ENCODE results near the gene C1GALT1C1.

DNA sequence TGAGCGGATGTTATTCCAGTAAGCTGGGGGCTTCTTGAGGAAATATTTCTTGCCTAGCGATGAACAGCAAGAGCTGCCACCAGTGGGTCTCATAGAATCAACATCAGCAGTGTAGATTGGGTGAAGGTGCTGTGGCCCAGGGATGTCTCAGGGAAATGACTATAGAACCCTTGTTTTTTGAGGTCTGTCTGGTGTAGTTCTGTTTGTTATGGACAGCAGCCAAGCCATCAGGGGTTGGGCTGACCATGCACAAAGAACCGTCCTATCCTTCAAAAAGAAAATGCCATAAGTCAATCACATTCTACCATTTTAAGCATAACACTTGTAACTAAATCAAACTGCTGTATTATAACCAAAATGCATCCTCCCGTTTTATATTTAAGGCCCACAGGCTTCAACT, 17.3 kb upstream of the C1GALT1C1 start:
- TF ChIP-seq POLR2AphosphoS5 (IDR thresholded peaks at IDR 0.05; ENCODE audit: low read depth) (no peak), EZH2phosphoT487 (IDR thresholded peaks at IDR 0.05; ENCODE audit: unreplicated experiment) (no peak), CREB1 (CRISPR knock-in tag; IDR thresholded peaks at IDR 0.05; ENCODE audit: low read depth) (no peak), EZH2 (IDR thresholded peaks at IDR 0.05; ENCODE audit: low read depth, unreplicated experiment) (no peak), JUNB (IDR thresholded peaks at IDR 0.05; ENCODE audit: unreplicated experiment) (no peak), STAT1 (IDR thresholded peaks at IDR 0.05; ENCODE audit: unreplicated experiment) (no peak), NANOG (IDR thresholded peaks at IDR 0.05; ENCODE audit: borderline replicate concordance) (no peak), ZNF114 (CRISPR knock-in tag; IDR thresholded peaks at IDR 0.05) (no peak)
- TF ChIP-seq, protein P1, sequence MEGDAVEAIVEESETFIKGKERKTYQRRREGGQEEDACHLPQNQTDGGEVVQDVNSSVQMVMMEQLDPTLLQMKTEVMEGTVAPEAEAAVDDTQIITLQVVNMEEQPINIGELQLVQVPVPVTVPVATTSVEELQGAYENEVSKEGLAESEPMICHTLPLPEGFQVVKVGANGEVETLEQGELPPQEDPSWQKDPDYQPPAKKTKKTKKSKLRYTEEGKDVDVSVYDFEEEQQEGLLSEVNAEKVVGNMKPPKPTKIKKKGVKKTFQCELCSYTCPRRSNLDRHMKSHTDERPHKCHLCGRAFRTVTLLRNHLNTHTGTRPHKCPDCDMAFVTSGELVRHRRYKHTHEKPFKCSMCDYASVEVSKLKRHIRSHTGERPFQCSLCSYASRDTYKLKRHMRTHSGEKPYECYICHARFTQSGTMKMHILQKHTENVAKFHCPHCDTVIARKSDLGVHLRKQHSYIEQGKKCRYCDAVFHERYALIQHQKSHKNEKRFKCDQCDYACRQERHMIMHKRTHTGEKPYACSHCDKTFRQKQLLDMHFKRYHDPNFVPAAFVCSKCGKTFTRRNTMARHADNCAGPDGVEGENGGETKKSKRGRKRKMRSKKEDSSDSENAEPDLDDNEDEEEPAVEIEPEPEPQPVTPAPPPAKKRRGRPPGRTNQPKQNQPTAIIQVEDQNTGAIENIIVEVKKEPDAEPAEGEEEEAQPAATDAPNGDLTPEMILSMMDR (conservative IDR thresholded peaks at IDR 0.05; ENCODE audit: low read depth in 2 of 2), result no peak
- TF ChIP-seq, protein P2, sequence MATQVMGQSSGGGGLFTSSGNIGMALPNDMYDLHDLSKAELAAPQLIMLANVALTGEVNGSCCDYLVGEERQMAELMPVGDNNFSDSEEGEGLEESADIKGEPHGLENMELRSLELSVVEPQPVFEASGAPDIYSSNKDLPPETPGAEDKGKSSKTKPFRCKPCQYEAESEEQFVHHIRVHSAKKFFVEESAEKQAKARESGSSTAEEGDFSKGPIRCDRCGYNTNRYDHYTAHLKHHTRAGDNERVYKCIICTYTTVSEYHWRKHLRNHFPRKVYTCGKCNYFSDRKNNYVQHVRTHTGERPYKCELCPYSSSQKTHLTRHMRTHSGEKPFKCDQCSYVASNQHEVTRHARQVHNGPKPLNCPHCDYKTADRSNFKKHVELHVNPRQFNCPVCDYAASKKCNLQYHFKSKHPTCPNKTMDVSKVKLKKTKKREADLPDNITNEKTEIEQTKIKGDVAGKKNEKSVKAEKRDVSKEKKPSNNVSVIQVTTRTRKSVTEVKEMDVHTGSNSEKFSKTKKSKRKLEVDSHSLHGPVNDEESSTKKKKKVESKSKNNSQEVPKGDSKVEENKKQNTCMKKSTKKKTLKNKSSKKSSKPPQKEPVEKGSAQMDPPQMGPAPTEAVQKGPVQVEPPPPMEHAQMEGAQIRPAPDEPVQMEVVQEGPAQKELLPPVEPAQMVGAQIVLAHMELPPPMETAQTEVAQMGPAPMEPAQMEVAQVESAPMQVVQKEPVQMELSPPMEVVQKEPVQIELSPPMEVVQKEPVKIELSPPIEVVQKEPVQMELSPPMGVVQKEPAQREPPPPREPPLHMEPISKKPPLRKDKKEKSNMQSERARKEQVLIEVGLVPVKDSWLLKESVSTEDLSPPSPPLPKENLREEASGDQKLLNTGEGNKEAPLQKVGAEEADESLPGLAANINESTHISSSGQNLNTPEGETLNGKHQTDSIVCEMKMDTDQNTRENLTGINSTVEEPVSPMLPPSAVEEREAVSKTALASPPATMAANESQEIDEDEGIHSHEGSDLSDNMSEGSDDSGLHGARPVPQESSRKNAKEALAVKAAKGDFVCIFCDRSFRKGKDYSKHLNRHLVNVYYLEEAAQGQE (IDR thresholded peaks at IDR 0.05; ENCODE audit: unreplicated experiment), result no peak
- TF ChIP-seq, protein P3, sequence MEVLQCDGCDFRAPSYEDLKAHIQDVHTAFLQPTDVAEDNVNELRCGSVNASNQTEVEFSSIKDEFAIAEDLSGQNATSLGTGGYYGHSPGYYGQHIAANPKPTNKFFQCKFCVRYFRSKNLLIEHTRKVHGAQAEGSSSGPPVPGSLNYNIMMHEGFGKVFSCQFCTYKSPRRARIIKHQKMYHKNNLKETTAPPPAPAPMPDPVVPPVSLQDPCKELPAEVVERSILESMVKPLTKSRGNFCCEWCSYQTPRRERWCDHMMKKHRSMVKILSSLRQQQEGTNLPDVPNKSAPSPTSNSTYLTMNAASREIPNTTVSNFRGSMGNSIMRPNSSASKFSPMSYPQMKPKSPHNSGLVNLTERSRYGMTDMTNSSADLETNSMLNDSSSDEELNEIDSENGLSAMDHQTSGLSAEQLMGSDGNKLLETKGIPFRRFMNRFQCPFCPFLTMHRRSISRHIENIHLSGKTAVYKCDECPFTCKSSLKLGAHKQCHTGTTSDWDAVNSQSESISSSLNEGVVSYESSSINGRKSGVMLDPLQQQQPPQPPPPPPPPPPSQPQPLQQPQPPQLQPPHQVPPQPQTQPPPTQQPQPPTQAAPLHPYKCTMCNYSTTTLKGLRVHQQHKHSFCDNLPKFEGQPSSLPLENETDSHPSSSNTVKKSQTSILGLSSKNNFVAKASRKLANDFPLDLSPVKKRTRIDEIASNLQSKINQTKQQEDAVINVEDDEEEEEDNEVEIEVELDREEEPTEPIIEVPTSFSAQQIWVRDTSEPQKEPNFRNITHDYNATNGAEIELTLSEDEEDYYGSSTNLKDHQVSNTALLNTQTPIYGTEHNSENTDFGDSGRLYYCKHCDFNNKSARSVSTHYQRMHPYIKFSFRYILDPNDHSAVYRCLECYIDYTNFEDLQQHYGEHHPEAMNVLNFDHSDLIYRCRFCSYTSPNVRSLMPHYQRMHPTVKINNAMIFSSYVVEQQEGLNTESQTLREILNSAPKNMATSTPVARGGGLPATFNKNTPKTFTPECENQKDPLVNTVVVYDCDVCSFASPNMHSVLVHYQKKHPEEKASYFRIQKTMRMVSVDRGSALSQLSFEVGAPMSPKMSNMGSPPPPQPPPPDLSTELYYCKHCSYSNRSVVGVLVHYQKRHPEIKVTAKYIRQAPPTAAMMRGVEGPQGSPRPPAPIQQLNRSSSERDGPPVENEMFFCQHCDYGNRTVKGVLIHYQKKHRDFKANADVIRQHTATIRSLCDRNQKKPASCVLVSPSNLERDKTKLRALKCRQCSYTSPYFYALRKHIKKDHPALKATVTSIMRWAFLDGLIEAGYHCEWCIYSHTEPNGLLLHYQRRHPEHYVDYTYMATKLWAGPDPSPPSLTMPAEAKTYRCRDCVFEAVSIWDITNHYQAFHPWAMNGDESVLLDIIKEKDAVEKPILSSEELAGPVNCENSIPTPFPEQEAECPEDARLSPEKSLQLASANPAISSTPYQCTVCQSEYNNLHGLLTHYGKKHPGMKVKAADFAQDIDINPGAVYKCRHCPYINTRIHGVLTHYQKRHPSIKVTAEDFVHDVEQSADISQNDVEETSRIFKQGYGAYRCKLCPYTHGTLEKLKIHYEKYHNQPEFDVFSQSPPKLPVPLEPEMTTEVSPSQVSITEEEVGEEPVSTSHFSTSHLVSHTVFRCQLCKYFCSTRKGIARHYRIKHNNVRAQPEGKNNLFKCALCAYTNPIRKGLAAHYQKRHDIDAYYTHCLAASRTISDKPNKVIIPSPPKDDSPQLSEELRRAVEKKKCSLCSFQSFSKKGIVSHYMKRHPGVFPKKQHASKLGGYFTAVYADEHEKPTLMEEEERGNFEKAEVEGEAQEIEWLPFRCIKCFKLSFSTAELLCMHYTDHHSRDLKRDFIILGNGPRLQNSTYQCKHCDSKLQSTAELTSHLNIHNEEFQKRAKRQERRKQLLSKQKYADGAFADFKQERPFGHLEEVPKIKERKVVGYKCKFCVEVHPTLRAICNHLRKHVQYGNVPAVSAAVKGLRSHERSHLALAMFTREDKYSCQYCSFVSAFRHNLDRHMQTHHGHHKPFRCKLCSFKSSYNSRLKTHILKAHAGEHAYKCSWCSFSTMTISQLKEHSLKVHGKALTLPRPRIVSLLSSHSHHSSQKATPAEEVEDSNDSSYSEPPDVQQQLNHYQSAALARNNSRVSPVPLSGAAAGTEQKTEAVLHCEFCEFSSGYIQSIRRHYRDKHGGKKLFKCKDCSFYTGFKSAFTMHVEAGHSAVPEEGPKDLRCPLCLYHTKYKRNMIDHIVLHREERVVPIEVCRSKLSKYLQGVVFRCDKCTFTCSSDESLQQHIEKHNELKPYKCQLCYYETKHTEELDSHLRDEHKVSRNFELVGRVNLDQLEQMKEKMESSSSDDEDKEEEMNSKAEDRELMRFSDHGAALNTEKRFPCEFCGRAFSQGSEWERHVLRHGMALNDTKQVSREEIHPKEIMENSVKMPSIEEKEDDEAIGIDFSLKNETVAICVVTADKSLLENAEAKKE (CRISPR knock-in tag; IDR thresholded peaks at IDR 0.05), result no peak
- TF ChIP-seq, protein P4, sequence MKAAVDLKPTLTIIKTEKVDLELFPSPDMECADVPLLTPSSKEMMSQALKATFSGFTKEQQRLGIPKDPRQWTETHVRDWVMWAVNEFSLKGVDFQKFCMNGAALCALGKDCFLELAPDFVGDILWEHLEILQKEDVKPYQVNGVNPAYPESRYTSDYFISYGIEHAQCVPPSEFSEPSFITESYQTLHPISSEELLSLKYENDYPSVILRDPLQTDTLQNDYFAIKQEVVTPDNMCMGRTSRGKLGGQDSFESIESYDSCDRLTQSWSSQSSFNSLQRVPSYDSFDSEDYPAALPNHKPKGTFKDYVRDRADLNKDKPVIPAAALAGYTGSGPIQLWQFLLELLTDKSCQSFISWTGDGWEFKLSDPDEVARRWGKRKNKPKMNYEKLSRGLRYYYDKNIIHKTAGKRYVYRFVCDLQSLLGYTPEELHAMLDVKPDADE (IDR thresholded peaks at IDR 0.05), result no peak

All from GM23338 (cell line).